Hepatocyte (in vitro differentiated cells): ENCODE data around the gene CBFA2T3. TPM values are rescaled to one million over a fixed set of nuclear protein-coding genes. Genes with fewer than 3 reads are reported as not detected.

ENCODE experiments used
- DNase-seq: peaks from one replicate; pipeline ENCODE4 v3.0.0-alpha.2; 2016; ENCODE audit warnings: low spot score
- H2AFZ ChIP-seq: fragments of 200-600 bp; sonication (generic); 2 replicates; pipeline ENCODE4 v1.6.0; 2016; ENCODE audit warnings: antibody characterized with exemption, mild to moderate bottlenecking
- H3K27ac ChIP-seq: fragments of 200-600 bp; sonication (generic); 2 replicates; pipeline ENCODE4 v1.5.1; 2016; ENCODE audit warnings: mild to moderate bottlenecking
- H3K27me3 ChIP-seq: fragments of 200-600 bp; sonication (generic); 2 replicates; pipeline ENCODE4 v1.6.1; 2016
- H3K36me3 ChIP-seq: fragments of 200-600 bp; sonication (generic); replicated peaks from 2 replicates; pipeline ENCODE4 v1.5.1; 2016; ENCODE audit warnings: low read depth; ENCODE audit not compliant: insufficient read depth
- H3K4me1 ChIP-seq: fragments of 200-600 bp; sonication (generic); 2 replicates; pipeline ENCODE4 v1.5.1; 2016; ENCODE audit warnings: mild to moderate bottlenecking, moderate library complexity; ENCODE audit not compliant: insufficient read depth
- H3K4me2 ChIP-seq: fragments of 200-600 bp; sonication (generic); 2 replicates; pipeline ENCODE4 v1.6.0; 2016
- H3K4me3 ChIP-seq: fragments of 200-600 bp; sonication (generic); 2 replicates; pipeline ENCODE4 v1.5.1; 2016; ENCODE audit warnings: mild to moderate bottlenecking
- H3K79me2 ChIP-seq: fragments of 200-600 bp; sonication (generic); 2 replicates; pipeline ENCODE4 v1.6.0; 2017; ENCODE audit warnings: mild to moderate bottlenecking
- H3K9me2 ChIP-seq: fragments of 200-600 bp; sonication (generic); replicated peaks from 2 replicates; pipeline ENCODE4 v1.6.0; 2017; ENCODE audit warnings: mild to moderate bottlenecking; ENCODE audit not compliant: insufficient read depth
- H3K9me3 ChIP-seq: fragments of 200-600 bp; sonication (generic); 2 replicates; pipeline ENCODE4 v1.5.1; 2016; ENCODE audit warnings: low read depth, mild to moderate bottlenecking
- H4K20me1 ChIP-seq: fragments of 200-600 bp; sonication (generic); 2 replicates; pipeline ENCODE4 v1.6.0; 2016; ENCODE audit warnings: mild to moderate bottlenecking; ENCODE audit not compliant: insufficient read depth, poor library complexity, severe bottlenecking
- EZH2 ChIP-seq: fragments of 200-600 bp; sonication (generic); IDR thresholded peaks from 2 replicates; pipeline ENCODE4 v1.6.1; 2016; ENCODE audit warnings: antibody characterized with exemption, mild to moderate bottlenecking, borderline replicate concordance
- EZH2phosphoT487 ChIP-seq: fragments of 200-600 bp; sonication (generic); IDR thresholded peaks from one replicate; pipeline ENCODE4 v1.6.1; 2018; ENCODE audit warnings: antibody characterized with exemption, mild to moderate bottlenecking, low read depth, moderate library complexity; ENCODE audit not compliant: unreplicated experiment, severe bottlenecking
- WGBS: methylation state at CpG from one replicate; pipeline ENCODE4 v1.1.6; 2016; ENCODE audit warnings: low lambda C conversion rate; ENCODE audit errors: missing lambda C conversion rate; 5-methylcytosine and 5-hydroxymethylcytosine counted together
- polyA plus RNA-seq: library from polyadenylated mRNA; unstranded; fragments of >200 nt; fragmentation: Nextera tagmentation; extraction: Ambion mirVana; gene quantifications from 2 replicates; pipeline ENCODE4 v1.2.1, GENCODE V29; 2016
- total RNA-seq: library from RNA; depleted of rRNA; stranded (reverse); fragments of >200 nt; gene quantifications from 2 replicates; pipeline ENCODE4 v1.2.3, GENCODE V29; 2014
- TF ChIP-seq, protein P1 (sequence below): fragments of 200-600 bp; sonication (generic); IDR thresholded peaks from 2 replicates; pipeline ENCODE4 v1.5.1; 2016; ENCODE audit warnings: antibody characterized with exemption, mild to moderate bottlenecking; ENCODE audit not compliant: poor library complexity

Gene CBFA2T3
- total and polyA plus RNA-seq, 2 experiments from 2014 or later, result 0.07 to 1.5 TPM

GRCh38 chr16:88957887-88958577, 19.0 kb downstream of the CBFA2T3 start:
- 88% methylated on average over 25 of the region's 25 CpGs for WGBS

GRCh38 chr16:88957433-88957767, 19.6 kb downstream of the CBFA2T3 start:
- no peaks in the 10 kb centered on the region for H3K79me2 ChIP-seq
- no peak overlapping the region for H3K4me3 ChIP-seq
- no peak overlapping the region for H2AFZ ChIP-seq
- H3K4me2 ChIP-seq, result no peak overlapping the region
- H3K27me3 ChIP-seq, result no peaks in the 10 kb centered on the region
- H3K36me3 ChIP-seq, result no peaks in the 10 kb centered on the region
- WGBS, result 92% methylated on average over 9 of the region's 9 CpGs
- no peaks in the 10 kb centered on the region for H3K9me2 ChIP-seq
- H3K9me3 ChIP-seq, result no peaks in the 10 kb centered on the region
- no peak overlapping the region for H3K27ac ChIP-seq
- H3K4me1 ChIP-seq, result no peaks in the 10 kb centered on the region
- TF ChIP-seq EZH2 (no peak), EZH2phosphoT487 (no peak)
- TF ChIP-seq, protein P1, sequence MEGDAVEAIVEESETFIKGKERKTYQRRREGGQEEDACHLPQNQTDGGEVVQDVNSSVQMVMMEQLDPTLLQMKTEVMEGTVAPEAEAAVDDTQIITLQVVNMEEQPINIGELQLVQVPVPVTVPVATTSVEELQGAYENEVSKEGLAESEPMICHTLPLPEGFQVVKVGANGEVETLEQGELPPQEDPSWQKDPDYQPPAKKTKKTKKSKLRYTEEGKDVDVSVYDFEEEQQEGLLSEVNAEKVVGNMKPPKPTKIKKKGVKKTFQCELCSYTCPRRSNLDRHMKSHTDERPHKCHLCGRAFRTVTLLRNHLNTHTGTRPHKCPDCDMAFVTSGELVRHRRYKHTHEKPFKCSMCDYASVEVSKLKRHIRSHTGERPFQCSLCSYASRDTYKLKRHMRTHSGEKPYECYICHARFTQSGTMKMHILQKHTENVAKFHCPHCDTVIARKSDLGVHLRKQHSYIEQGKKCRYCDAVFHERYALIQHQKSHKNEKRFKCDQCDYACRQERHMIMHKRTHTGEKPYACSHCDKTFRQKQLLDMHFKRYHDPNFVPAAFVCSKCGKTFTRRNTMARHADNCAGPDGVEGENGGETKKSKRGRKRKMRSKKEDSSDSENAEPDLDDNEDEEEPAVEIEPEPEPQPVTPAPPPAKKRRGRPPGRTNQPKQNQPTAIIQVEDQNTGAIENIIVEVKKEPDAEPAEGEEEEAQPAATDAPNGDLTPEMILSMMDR, result no peak
- H4K20me1 ChIP-seq, result no peaks in the 10 kb centered on the region
- DNase-seq, result no peak

More at GRCh38 chr16:88957887-88958577, 19.0 kb downstream of the CBFA2T3 start:
- DNase-seq, result no peak
- H3K4me1 ChIP-seq, result no peaks in the 10 kb centered on the region
- no peak overlapping the region for H3K27ac ChIP-seq
- H3K9me3 ChIP-seq, result no peaks in the 10 kb centered on the region
- no peaks in the 10 kb centered on the region for H3K27me3 ChIP-seq
- H3K4me3 ChIP-seq, result no peak overlapping the region
- no peaks in the 10 kb centered on the region for H4K20me1 ChIP-seq
- H3K9me2 ChIP-seq, result no peaks in the 10 kb centered on the region
- H2AFZ ChIP-seq, result no peak overlapping the region
- no peaks in the 10 kb centered on the region for H3K79me2 ChIP-seq
- TF ChIP-seq EZH2, result no peak
- no peak overlapping the region for H3K4me2 ChIP-seq
- H3K36me3 ChIP-seq, result no peaks in the 10 kb centered on the region

DNA sequence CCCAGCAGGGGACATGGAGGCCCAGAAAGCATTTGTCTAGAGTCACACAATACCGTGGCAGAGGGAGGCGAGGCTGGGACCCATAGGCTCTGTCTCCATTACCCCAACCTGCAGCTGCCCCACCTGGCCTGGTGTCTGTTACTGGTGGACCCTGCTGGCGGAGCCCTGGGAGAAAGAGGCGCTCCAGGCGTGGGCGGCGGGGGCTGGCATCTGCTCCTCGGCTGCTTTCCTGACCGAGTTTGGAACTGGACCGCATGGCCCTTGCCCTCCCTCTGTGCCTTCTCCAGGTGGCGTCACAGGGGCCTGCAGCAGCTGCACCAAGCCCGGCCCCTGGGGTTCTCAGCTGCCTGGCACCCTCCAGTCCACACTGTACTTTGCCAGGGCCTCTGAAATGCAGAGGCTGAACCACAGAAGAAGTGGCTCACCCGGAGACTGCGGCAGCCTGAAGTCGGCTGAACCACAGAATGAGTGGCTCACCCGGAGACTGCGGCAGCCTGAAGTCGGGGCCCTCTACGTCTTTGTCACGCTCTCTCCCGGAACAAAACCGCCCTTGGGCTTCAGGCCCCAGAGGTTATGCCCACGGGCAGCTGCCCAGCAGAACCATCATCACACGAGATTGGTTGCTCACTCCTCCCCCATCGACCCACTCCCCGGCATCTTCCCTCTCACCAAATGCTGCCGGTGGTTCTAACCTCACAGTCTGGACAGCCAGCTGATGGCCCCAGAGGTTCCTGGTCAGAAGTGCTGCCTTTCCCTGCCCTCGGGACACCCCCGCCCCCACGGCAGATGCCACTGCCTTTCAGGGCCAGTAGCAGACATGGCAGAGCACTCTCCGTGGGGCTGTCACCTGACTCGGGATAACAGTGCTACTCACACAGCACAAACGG, 20.2 kb downstream of the CBFA2T3 start:
- no peak overlapping the region for H3K27ac ChIP-seq
- no peak overlapping the region for H3K4me3 ChIP-seq
- 83% methylated on average over 33 of the region's 33 CpGs for WGBS
- no peaks in the 10 kb centered on the region for H4K20me1 ChIP-seq
- H3K9me3 ChIP-seq, result no peaks in the 10 kb centered on the region
- DNase-seq, result no peak
- H3K27me3 ChIP-seq, result no peaks in the 10 kb centered on the region
- H3K79me2 ChIP-seq, result no peaks in the 10 kb centered on the region
- H2AFZ ChIP-seq, result no peak overlapping the region
- TF ChIP-seq EZH2 (no peak), EZH2phosphoT487 (no peak)
- TF ChIP-seq, protein P1, result no peak
- no peaks in the 10 kb centered on the region for H3K9me2 ChIP-seq
- no peak overlapping the region for H3K4me2 ChIP-seq
- no peaks in the 10 kb centered on the region for H3K36me3 ChIP-seq
- H3K4me1 ChIP-seq, result no peaks in the 10 kb centered on the region

GRCh38 chr16:88955906-88956305, 21.1 kb downstream of the CBFA2T3 start:
- Histone ChIP-seq H3K9me2 (no peaks in the 10 kb centered on the region), H3K4me2 (no peak overlapping the region), H3K4me1 (no peaks in the 10 kb centered on the region), H2AFZ (no peak overlapping the region), H3K4me3 (no peak overlapping the region), H3K79me2 (no peaks in the 10 kb centered on the region), H3K27me3 (no peaks in the 10 kb centered on the region), H3K36me3 (no peaks in the 10 kb centered on the region), H4K20me1 (no peaks in the 10 kb centered on the region), H3K9me3 (no peaks in the 10 kb centered on the region), H3K27ac (no peak overlapping the region)
- TF ChIP-seq, protein P1, result no peak
- TF ChIP-seq EZH2phosphoT487 (no peak), EZH2 (no peak)
- no peak for DNase-seq
- 90% methylated on average over 14 of the region's 14 CpGs for WGBS
